GM13976 (cell line): ENCODE results near the gene CATSPERE.
"Not testable (repeated sequence)": the region's sequence is repeated elsewhere in the genome, so short reads cannot be mapped to it uniquely, and the experiment has no call there.

Experiments
- DNase-seq: peaks from one replicate; pipeline ENCODE4 v3.0.0; 2012; ENCODE audit warnings: low spot score
- CTCF ChIP-seq: IDR thresholded peaks from 2 replicates; pipeline ENCODE4 v1.5.1; 2012; ENCODE audit warnings: borderline replicate concordance, mild to moderate bottlenecking; ENCODE audit not compliant: insufficient read depth; ENCODE audit errors: extremely low read depth, missing control alignments, control extremely low read depth
- in situ Hi-C: fragments of 300-500 bp; cut with MboI; formaldehyde crosslinking; loops from one replicate; pipeline ENCODE4 v1.12.0; 2022; ENCODE audit warnings: low sequenced_read_pairs, mixed read lengths, inconsistent platforms; ENCODE audit not compliant: unreplicated experiment

Gene CATSPERE

GRCh38 chr1:244451951-244452795 lies 8.9 kb upstream of the CATSPERE start:
- in situ Hi-C loops: no loop called here
- DNase-seq: peak; percentile 98
- TF ChIP-seq CTCF: peak; percentile 58

GRCh38 chr1:244454412-244454811 lies 6.7 kb upstream of the CATSPERE start:
- DNase-seq: no peak
- TF ChIP-seq CTCF: no peak
- in situ Hi-C loops: no loop called here

- no peak for TF ChIP-seq CTCF
- in situ Hi-C loops: no loop called here
- DNase-seq: no peak
Observed at GRCh38 chr1:244456586-244456985, 4.5 kb upstream of the CATSPERE start.

GRCh38 chr1:244458781-244459180 lies 2.3 kb upstream of the CATSPERE start:
- in situ Hi-C loops: no loop called here
- no peak for TF ChIP-seq CTCF
- no peak for DNase-seq

- no peak for DNase-seq
- TF ChIP-seq CTCF: no peak
- in situ Hi-C loops: no loop called here
Observed at GRCh38 chr1:244460197-244460596, 876 bp upstream of the CATSPERE start.

GRCh38 chr1:244466724-244467123 lies 5.7 kb downstream of the CATSPERE start:
- in situ Hi-C loops: no loop called here
- TF ChIP-seq CTCF: no peak
- DNase-seq: no peak

- in situ Hi-C loops: no loop called here
- no peak for TF ChIP-seq CTCF
- no peak for DNase-seq
Observed at GRCh38 chr1:244473059-244473605, 12.1 kb downstream of the CATSPERE start.

GRCh38 chr1:244484971-244485370 lies 23.9 kb downstream of the CATSPERE start:
- in situ Hi-C loops, DNase-seq: not testable (repeated sequence)
